Measurements from ENCODE around the gene CDKN1C.
"Not testable (repeated sequence)": the region's sequence is repeated elsewhere in the genome, so short reads cannot be mapped to it uniquely, and the experiment has no call there.

The CDKN1C gene

GRCh38 chr11:2908130-2908529 lies 22.6 kb upstream of the CDKN1C start:
- DNase-seq, result no peak

GRCh38 chr11:2905299-2905698 lies 19.7 kb upstream of the CDKN1C start:
- DNase-seq, result not testable (repeated sequence)

- DNase-seq, result no peak
Observed at GRCh38 chr11:2904153-2905052, 18.8 kb upstream of the CDKN1C start.

DNA sequence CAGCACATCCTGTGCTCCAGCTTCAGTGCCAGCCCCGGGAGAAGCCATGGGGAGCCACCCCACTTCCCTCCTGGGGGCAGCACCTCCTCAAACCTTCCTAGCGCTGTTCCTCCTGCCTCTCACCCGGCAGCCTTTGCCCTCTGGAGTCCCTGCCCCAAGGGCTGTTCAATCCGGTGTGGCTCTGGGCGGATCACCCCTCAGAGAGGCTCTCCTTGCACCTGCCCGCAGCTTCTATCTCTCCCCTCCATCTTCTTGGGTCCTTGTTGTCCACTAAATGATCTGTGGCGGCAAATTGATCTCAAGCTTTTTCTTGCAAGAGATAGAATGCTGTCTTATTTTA lies 18.1 kb upstream of the CDKN1C start:
- no peak for DNase-seq

DNA sequence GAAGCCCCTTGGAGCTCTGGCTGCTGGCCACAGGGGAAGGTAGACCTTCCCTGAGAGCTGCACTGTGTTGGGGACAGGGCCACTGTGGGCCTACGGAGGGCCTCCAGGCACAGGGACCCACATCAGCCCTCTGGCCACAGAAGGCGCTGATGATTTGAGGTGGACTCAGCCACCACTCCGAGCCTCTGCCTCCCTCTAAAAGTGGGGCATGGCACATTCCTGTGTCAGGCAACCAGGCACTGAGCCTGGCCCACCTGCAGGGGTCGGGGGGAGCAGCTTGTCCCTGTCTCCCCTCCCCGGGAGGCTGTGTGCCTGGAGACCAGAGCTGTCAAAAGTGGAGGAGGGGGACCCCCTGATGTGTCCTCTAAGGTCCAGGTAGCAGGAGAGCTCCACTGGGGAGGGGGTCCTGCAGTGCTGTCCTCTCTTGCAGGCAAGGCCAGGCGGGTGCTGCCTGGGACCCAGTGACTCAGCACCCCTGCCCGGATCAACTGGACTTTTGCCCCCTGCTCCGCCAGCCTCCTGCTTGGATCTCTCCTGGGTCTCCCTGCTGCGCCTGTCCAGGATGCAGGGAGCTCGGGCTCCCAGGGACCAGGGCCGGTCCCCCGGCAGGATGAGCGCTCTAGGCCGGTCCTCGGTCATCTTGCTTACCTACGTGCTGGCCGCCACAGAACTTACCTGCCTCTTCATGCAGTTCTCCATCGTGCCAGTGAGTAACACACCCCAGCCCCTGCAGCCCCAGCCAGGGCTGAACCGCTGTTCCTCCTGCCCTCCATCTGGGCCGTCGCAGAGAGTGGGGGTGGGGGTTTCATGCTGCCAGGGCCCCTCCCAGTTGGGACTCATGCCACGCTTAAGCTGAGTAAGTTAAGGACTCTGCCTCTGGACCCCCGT lies 17.5 kb upstream of the CDKN1C start:
- no peak for DNase-seq

DNA sequence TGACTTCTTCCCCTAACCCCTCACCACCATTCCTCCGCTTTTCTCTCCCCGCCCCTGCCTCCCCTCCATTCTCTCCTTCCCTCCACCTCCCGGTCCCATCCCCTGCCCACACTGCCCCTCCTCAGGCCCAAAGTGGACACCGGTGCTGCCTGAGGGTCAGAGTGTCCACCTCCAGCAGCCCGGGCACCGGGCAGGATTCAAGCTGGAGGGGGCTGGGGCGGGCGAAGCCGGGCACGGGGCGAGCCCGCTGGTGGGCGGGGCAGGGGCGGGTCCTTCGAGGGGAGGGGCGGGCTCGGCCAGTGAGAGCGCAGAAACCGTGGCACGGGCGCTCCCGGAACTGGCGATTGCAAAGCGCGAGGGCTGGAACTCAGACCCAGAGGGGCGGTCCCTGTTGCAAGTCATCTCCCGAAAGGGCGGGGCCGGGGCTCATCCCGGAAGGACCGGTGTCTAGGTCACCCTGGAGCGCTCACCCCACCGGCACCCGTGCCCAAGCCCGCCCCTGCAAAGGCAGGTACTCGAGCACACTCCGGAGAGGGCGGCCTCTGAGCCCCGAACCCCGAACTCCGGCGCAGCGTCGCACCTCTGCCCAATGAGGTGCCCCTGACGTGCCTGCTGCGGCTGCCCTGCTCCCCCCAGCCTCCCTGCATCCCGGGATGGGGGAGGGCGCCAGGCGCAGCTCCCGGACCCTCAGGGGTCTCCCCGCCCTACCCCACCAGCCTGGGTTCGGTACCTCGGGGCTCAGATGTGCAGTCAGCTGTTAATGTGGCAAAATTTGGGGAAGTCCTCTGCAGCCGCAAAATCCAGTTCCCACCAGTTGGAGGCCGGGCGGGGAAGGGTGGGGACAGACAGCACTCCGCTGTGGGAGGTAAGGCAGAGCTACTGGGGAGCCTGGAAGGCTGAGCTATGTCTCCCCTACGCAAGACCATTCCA lies 16.5 kb upstream of the CDKN1C start:
- peak; percentile 93 for DNase-seq

GRCh38 chr11:2901196-2901796 lies 15.7 kb upstream of the CDKN1C start:
- no peak for DNase-seq

DNA sequence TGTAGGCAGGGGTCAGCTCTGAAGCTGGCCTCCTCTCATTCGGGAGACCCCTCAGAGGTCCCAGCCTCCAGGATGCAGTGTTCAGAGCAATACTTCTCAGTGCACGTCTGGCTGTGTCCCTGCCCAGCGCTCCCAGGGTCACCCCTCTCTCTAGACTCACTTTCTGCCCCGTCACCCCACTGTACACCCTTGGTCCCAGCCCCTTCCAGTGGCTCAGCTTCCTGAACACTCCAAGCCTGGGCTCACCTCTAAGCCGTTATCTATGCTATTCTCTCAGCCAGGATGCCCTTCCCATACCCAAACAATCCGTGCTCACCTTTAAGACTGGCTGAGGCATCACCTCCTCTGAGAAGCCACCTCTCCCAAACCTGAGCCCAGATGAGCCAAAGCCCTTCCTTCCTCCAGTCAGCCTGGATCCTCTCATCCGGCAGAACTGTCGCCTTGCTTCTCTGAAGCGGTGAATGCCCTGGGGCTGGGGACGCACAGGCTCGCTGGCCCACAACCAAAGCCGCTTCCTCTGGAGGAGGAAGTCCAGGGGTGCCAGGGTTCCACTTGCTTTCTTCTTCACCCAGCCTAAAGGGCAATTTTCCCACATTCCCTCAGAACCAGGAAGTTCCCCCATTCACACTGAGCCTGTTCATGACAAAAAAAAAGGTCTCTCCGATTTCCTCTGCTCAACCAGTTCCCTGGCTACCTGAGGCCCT lies 13.7 kb upstream of the CDKN1C start:
- DNase-seq, result no peak

- peak; percentile 84 for DNase-seq
Observed at GRCh38 chr11:2898366-2899079, 12.9 kb upstream of the CDKN1C start.

DNA sequence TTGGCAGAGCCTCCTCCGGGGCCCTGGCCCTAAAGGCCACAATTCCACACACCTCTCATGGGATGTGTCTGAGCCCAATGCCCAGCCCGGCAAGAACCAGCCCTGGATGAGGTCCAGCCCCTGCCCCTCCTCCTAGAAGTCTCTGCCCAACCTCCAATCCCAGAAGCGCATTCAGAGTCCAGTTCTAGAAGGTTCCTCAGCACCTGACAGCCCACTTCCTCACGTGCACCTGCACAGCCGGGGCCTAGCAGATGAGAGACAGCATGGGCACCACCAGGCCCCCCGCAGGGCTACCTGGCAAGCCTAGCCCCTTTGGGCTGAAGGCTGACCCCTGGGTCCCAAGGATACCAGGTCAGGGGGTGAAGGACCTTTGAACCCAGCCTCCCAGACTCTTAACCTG lies 11.5 kb upstream of the CDKN1C start:
- DNase-seq, result no peak

- DNase-seq, result no peak
Observed at GRCh38 chr11:2896047-2896446, 10.5 kb upstream of the CDKN1C start.

GRCh38 chr11:2893935-2894334 lies 8.4 kb upstream of the CDKN1C start:
- DNase-seq, result no peak

DNA sequence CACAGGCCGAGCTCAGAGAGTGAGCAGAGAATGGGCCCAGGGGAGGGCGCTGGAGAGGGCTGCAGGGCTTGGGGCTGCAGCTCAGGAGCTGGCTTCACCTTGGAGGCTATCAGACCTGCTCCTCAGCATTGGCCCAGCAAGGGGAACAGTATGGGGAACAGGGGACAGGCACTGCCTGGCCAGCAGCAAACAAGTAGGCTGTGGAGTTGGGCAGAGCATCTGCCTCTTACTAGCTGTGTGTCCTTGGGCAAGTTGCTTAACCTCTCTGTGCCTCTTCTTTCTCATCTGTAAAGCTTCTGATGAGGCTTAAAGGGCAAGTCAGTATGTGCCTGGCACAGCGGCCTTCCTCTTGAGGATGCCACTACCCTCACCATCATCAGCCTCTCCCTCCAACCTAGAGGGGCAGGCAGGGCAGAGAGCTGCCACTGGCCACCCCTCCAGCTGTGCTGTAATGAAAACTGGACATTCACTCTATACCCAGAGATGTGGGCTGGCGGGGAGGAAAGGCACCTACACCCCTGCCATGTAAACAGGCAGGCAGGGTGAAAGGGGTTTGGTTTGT lies 7.5 kb upstream of the CDKN1C start:
- DNase-seq, result no peak

GRCh38 chr11:2892215-2892966 lies 6.8 kb upstream of the CDKN1C start:
- peak; percentile 73 for DNase-seq

- peak; percentile 53 for DNase-seq
Observed at GRCh38 chr11:2891326-2892214, 6.0 kb upstream of the CDKN1C start.

DNA sequence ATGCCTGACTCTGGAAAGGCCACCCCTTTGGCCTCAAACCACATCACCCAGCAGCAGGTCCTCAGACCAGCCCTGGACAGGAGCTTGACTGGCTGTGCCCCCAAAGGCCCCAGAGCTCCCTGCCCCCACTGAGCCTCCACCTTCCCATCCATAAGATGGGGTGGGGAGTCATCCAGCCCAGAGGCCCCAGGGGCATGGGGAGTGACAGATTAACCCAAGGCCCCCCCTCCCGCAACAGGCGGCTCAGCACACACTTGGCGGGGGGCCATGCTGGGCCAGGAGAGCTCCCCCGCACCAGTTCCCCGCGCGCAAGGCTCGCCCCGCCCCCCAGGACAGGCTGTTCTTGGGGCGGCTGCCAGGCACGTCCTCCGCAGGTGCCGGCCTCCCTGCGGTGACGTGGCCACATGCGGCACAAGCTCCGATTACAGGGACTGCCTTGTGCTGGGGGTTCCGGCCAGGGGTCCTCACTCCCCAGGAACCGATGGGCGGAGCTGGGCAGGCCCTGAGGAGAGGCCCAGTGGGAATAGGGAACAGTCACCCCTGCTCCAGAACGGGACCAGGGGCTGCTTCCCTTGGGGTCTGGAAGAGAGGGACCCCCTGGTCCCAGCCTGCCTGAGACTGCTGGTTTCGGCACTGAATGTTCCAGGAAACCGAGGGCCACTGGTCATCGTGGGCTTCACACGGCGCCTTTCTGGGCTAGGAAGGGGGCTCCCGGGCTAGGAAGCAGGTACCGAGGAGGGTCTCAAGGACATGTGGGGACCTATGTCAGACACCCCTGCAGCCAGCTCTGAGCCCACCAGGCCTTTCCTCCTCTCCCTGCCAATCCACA lies 5.1 kb upstream of the CDKN1C start:
- no peak for DNase-seq
